Hair follicle dermal papilla cell (primary cell): Measurements from ENCODE around the gene MRPL12. TPM values are rescaled to one million over a fixed set of nuclear protein-coding genes. Genes with fewer than 3 reads are reported as not detected.

Experiments
- small RNA-seq: library from RNA; depleted of rRNA; stranded (forward); fragments of <200 nt; gene quantifications from one replicate; pipeline ENCODE3, GENCODE V24; 2012
- total RNA-seq: library from RNA; depleted of rRNA; stranded (reverse); fragments of >200 nt; gene quantifications from 2 replicates; pipeline ENCODE4 v1.2.3, GENCODE V29; 2012

MRPL12 gene
- total RNA-seq: 10.1 and 12.3 TPM in 2 replicates

GRCh38 chr17:81702934-81703746 lies at the start of gene MRPL12:
MRPL12 (plus strand) TSS chr17:81703367; CDS start chr17:81703502, 135 bp downstream.

GRCh38 chr17:81656118-81656743 lies 46.9 kb upstream of the MRPL12 start, which contains the start of gene PDE6G:
PDE6G (minus strand) TSS chr17:81656542; CDS start chr17:81653305, 3,237 bp downstream.

GRCh38 chr17:81666342-81667191 lies 36.6 kb upstream of the MRPL12 start, which contains the start of the genes CCDC137 and OXLD1:
CCDC137 (plus strand) TSS chr17:81666737; CDS start chr17:81666767, 30 bp downstream.
OXLD1 (minus strand) TSS chr17:81666605; CDS start chr17:81666577, 28 bp downstream.

GRCh38 chr17:81683584-81684441 lies 19.4 kb upstream of the MRPL12 start, which contains the start of the genes ARL16 and HGS:
ARL16 (minus strand) TSS chr17:81683797; CDS start chr17:81683753, 44 bp downstream.
HGS (plus strand) TSS chr17:81684011; CDS start chr17:81684067, 56 bp downstream.

GRCh38 chr17:81711814-81712467 lies 8.8 kb downstream of the MRPL12 start, which contains the start of gene SLC25A10:
SLC25A10 (plus strand) TSS chr17:81712284; CDS start chr17:81712427, 143 bp downstream.

Small RNA genes lying within 50 kb of the gene (small RNA-seq; reads per million reads assigned to genes)
- gene MIR6786: 2.1 reads per million, percentile 48 among the genes with 10 or more reads in this experiment

Other genes starting within 250 kb of the MRPL12 start
- gene ACTG1, start 190.6 kb upstream of the MRPL12 start, total RNA-seq: 20,946 and 30,159 TPM in 2 replicates
- gene FSCN2, start 175.0 kb upstream of the MRPL12 start, total RNA-seq: 8.9 and 10.0 TPM in 2 replicates
- 37.2 and 45.6 TPM in 2 replicates for gene FAAP100, start 151.0 kb upstream of the MRPL12 start, total RNA-seq
- gene NPLOC4, start 66.3 kb upstream of the MRPL12 start, total RNA-seq: 80.4 and 97.5 TPM in 2 replicates
- 1.9 TPM in 2 replicates for gene TSPAN10, start 66.2 kb upstream of the MRPL12 start, total RNA-seq
- gene PDE6G, start 46.8 kb upstream of the MRPL12 start, total RNA-seq: not detected in 2 replicates
- gene OXLD1, start 36.8 kb upstream of the MRPL12 start, total RNA-seq: 19.8 and 25.6 TPM in 2 replicates
- 4.9 and 6.8 TPM in 2 replicates for gene CCDC137, start 36.6 kb upstream of the MRPL12 start, total RNA-seq
- gene ARL16, start 19.6 kb upstream of the MRPL12 start, total RNA-seq: 28.9 and 35.6 TPM in 2 replicates
- 107 and 114 TPM in 2 replicates for gene HGS, start 19.4 kb upstream of the MRPL12 start, total RNA-seq
- 5.6 and 9.4 TPM in 2 replicates for gene SLC25A10, start 8.9 kb downstream of the MRPL12 start, total RNA-seq
- gene GCGR, start 100.8 kb downstream of the MRPL12 start, total RNA-seq: not detected in 2 replicates
- 88.6 and 90.3 TPM in 2 replicates for gene MCRIP1, start 129.9 kb downstream of the MRPL12 start, total RNA-seq
- not detected in 2 replicates for gene PPP1R27, start 131.7 kb downstream of the MRPL12 start, total RNA-seq
- 1,150 and 1,536 TPM in 2 replicates for gene P4HB, start 157.2 kb downstream of the MRPL12 start, total RNA-seq
- 181 and 187 TPM in 2 replicates for gene ARHGDIA, start 168.0 kb downstream of the MRPL12 start, total RNA-seq
- gene ALYREF, start 188.2 kb downstream of the MRPL12 start, total RNA-seq: 54.5 and 57.2 TPM in 2 replicates
- 67.8 and 93.4 TPM in 2 replicates for gene ANAPC11, start 188.4 kb downstream of the MRPL12 start, total RNA-seq
- gene NPB, start 198.9 kb downstream of the MRPL12 start, total RNA-seq: 0.49 and 1.3 TPM in 2 replicates
- gene PCYT2, start 208.0 kb downstream of the MRPL12 start, total RNA-seq: 75.6 and 91.4 TPM in 2 replicates
- 17.5 and 27.3 TPM in 2 replicates for gene SIRT7, start 214.8 kb downstream of the MRPL12 start, total RNA-seq
- gene MAFG, start 224.4 kb downstream of the MRPL12 start, total RNA-seq: 27.2 and 33.3 TPM in 2 replicates
- gene PYCR1, start 233.9 kb downstream of the MRPL12 start, total RNA-seq: 130 and 146 TPM in 2 replicates
- gene MYADML2, start 243.9 kb downstream of the MRPL12 start, total RNA-seq: not detected in 2 replicates